HG02642 (cell line): Measurements from ENCODE around the gene KCNF1.

Experiments
- ATAC-seq: cut with Tn5 transposase; IDR thresholded peaks from one replicate; pipeline ENCODE4 v1.9.1; 2021; ENCODE audit warnings: mild to moderate bottlenecking; ENCODE audit not compliant: unreplicated experiment, poor library complexity

Gene KCNF1

GRCh38 chr2:10960606-10961489 lies 49.1 kb downstream of the KCNF1 start:
- no peak for ATAC-seq

- no peak for ATAC-seq
Measured at GRCh38 chr2:10961490-10961875, 49.7 kb downstream of the KCNF1 start.

- ATAC-seq, result no peak
Measured at GRCh38 chr2:10962004-10962403, 50.3 kb downstream of the KCNF1 start.

GRCh38 chr2:10963155-10963554 lies 51.4 kb downstream of the KCNF1 start:
- ATAC-seq, result no peak
